ENCODE results near the gene MRAP. TPM values are rescaled to one million over a fixed set of nuclear protein-coding genes. Genes with fewer than 3 reads are reported as not detected.
"Not testable (repeated sequence)": the region's sequence is repeated elsewhere in the genome, so short reads cannot be mapped to it uniquely, and the experiment has no call there.

The MRAP gene
- total and polyA plus RNA-seq, 9 of the 15 experiments (the other 6 are each of a cell fraction or from before 2014, with no cell fraction given), result 0.63 to 2.3 TPM; not detected in 7

GRCh38 chr21:32260130-32260529 lies 38.5 kb upstream of the MRAP start (continued):
- no peak for TF ChIP-seq PHTF2 (CRISPR knock-in tag; IDR thresholded peaks at IDR 0.05)
- TF ChIP-seq NKRF (IDR thresholded peaks at IDR 0.05; ENCODE audit: borderline replicate concordance), result no peak

GRCh38 chr21:32261929-32262328 lies 36.7 kb upstream of the MRAP start:
- no peak overlapping the region for H2AFZ ChIP-seq (ENCODE audit: low read depth, low read length)
- no peak for ATAC-seq
- H3K9me3 ChIP-seq (replicated peaks; ENCODE audit: control insufficient read depth, insufficient read depth, low read depth, low read length), result no peaks in the 10 kb centered on the region
- POLR2A ChIA-PET, result interaction anchor here (1.1 kb wide), 1 partner anchor 11 kb away, joined by 4 read pairs; no protein-coding TSS in a partner anchor
- no peaks in the 10 kb centered on the region for H3K9me1 ChIP-seq (ENCODE audit: control insufficient read depth, insufficient read depth, low read length)
- in situ Hi-C loops (cut with MboI) (no loop called here), intact Hi-C loops (cut with micrococcal nuclease) (no loop called here)
- H3K27ac ChIP-seq (ENCODE audit: extremely low read depth, low read depth, low read length), result no peak overlapping the region
- TF ChIP-seq RBM25 (IDR thresholded peaks at IDR 0.05; ENCODE audit: low read depth, low read length, severe bottlenecking), result peak; percentile 95
- TF ChIP-seq BCOR (IDR thresholded peaks at IDR 0.05), result peak; percentile 83
- TF ChIP-seq AFF4 (CRISPR knock-in tag; IDR thresholded peaks at IDR 0.05), result no peak
- H4K20me1 ChIP-seq (replicated peaks; ENCODE audit: control insufficient read depth, insufficient read depth, low read length), result no peaks in the 10 kb centered on the region
- BruUV-seq (replicated peaks), result no TSS peak
- no peak for DNase-seq (ENCODE audit: extremely low read depth in 1 of 4, low spot score in 3 of 4)
- no peak overlapping the region for H3K4me3 ChIP-seq
- 0 out of 5 replicates have a peak, but pooled peaks cover 0 to 3% of the 10 kb centered on the region in 2 experiments for H3K4me1 ChIP-seq (replicated peaks in 1 of 2; ENCODE audit: control insufficient read depth in 2 of 2, insufficient read depth in 2 of 2, low read length in 2 of 2)
- H3K79me2 ChIP-seq (ENCODE audit: control insufficient read depth, insufficient read depth, low read length), result no peaks in the 10 kb centered on the region
- H3K27me3 ChIP-seq (ENCODE audit: control insufficient read depth in 2 of 2, insufficient read depth in 2 of 2, low read length in 2 of 2), result peaks cover 20 to 23% of the 10 kb centered on the region in 2 experiments; a peak in 4 of 5 replicates
- 38% methylated on average over 5 of the region's 5 CpGs for WGBS (ENCODE audit: insufficient coverage, low coverage, missing lambda C conversion rate)
- CTCF ChIA-PET (ENCODE audit: low intra/inter-chr PET ratio), result interaction anchor here (0.6 kb wide), 1 partner anchor 932 kb away, joined by 3 read pairs; no protein-coding TSS in a partner anchor
- no peak overlapping the region for H3K4me2 ChIP-seq (ENCODE audit: insufficient read depth, low read length)
- H3K9ac ChIP-seq (ENCODE audit: insufficient read depth in 1 of 2, low read depth in 2 of 2, low read length in 2 of 2), result no peak overlapping the region
- no peak for FAIRE-seq
- peaks cover 2% of the 10 kb centered on the region; the same call in 1 of the 3 replicates for H3K36me3 ChIP-seq (ENCODE audit: control insufficient read depth, insufficient read depth, low read length)

GRCh38 chr21:32265321-32265720 lies 33.3 kb upstream of the MRAP start:
- in situ Hi-C loops (cut with MboI); POLR2A ChIA-PET; H3K9me3 ChIP-seq (replicated peaks; ENCODE audit: control insufficient read depth, insufficient read depth, low read depth, low read length); DNase-seq (ENCODE audit: extremely low read depth in 1 of 4, low spot score in 3 of 4); CTCF ChIA-PET (ENCODE audit: low intra/inter-chr PET ratio); H3K27ac ChIP-seq (ENCODE audit: extremely low read depth, low read depth, low read length); H3K4me3 ChIP-seq; FAIRE-seq; H4K20me1 ChIP-seq (replicated peaks; ENCODE audit: control insufficient read depth, insufficient read depth, low read length); H3K79me2 ChIP-seq (ENCODE audit: control insufficient read depth, insufficient read depth, low read length); BruUV-seq (replicated peaks); H3K9ac ChIP-seq (ENCODE audit: insufficient read depth in 1 of 2, low read depth in 2 of 2, low read length in 2 of 2); intact Hi-C loops (cut with micrococcal nuclease); ATAC-seq; H2AFZ ChIP-seq (ENCODE audit: low read depth, low read length); H3K4me2 ChIP-seq (ENCODE audit: insufficient read depth, low read length); H3K4me1 ChIP-seq (replicated peaks in 1 of 2; ENCODE audit: control insufficient read depth in 2 of 2, insufficient read depth in 2 of 2, low read length in 2 of 2); H3K9me1 ChIP-seq (ENCODE audit: control insufficient read depth, insufficient read depth, low read length): not testable (repeated sequence)
- 81% methylated on average over 4 of the region's 23 CpGs for WGBS (ENCODE audit: insufficient coverage, low coverage, missing lambda C conversion rate)
- peaks cover 34% of the 10 kb centered on the region; the same call in 2 of the 3 replicates for H3K36me3 ChIP-seq (ENCODE audit: control insufficient read depth, insufficient read depth, low read length)
- H3K27me3 ChIP-seq (ENCODE audit: control insufficient read depth in 2 of 2, insufficient read depth in 2 of 2, low read length in 2 of 2), result peaks cover 8 to 11% of the 10 kb centered on the region in 2 experiments; a peak in 4 of 5 replicates

Measured in K562 (cell line).